ENCODE results near the gene IQGAP2. TPM values are rescaled to one million over a fixed set of nuclear protein-coding genes. Genes with fewer than 3 reads are reported as not detected.

The IQGAP2 gene
- total RNA-seq, 4 donors from 2014 or later = 3.5 to 18.5 (median 13.7) TPM

DNA sequence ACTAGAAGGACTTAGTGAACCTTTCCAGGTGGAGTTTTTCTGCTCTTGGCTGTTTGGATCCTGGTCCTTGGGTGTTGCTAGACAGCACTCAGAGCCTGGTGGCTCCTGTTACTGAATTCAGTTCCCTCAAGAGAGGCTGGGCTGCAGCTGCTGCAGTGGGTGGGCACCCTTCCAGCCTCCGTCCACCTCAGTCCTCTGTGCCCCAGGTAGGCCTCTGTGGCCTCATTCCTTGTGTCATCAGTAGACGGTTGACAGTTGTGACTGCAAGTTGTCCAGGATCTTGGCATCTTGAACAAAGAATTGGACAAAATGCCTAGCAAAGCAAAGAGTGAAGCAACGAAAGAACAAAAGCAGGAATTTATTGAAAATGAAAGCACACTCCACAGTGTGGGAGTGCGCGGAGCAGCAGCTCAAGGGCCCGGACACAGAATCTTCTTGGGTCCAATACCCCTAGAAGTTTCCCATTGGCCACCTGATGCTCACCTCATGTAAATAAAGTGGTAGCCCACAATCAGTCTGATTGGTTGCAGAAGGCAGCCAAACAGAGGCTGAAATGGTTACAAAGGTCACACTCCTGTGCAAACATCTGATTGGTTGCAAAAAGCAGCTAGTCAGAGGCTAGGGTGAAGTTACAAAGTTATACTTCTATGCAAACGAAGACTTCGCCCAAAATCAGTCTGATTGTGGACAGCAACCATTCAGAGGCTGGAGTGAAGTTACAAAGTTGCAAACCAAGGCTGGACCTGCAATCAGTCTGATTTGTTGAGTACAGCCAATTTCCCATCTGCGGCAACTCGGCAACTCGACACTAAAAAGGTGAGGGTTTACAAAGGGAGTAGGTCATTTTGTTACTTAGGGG lies 352.9 kb downstream of the IQGAP2 start:
- DNase-seq (ENCODE audit: low spot score in 2 of 2) = no peak
- H3K4me3 ChIP-seq (ENCODE audit: low read depth, poor library complexity, severe bottlenecking) = no peak overlapping the region
- intact Hi-C loops (cut with DNase I; ENCODE audit: low total_unique reads) = no loop called here
- TF ChIP-seq, protein P1, sequence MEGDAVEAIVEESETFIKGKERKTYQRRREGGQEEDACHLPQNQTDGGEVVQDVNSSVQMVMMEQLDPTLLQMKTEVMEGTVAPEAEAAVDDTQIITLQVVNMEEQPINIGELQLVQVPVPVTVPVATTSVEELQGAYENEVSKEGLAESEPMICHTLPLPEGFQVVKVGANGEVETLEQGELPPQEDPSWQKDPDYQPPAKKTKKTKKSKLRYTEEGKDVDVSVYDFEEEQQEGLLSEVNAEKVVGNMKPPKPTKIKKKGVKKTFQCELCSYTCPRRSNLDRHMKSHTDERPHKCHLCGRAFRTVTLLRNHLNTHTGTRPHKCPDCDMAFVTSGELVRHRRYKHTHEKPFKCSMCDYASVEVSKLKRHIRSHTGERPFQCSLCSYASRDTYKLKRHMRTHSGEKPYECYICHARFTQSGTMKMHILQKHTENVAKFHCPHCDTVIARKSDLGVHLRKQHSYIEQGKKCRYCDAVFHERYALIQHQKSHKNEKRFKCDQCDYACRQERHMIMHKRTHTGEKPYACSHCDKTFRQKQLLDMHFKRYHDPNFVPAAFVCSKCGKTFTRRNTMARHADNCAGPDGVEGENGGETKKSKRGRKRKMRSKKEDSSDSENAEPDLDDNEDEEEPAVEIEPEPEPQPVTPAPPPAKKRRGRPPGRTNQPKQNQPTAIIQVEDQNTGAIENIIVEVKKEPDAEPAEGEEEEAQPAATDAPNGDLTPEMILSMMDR (IDR thresholded peaks at IDR 0.05) = no peak
- TF ChIP-seq POLR2A (IDR thresholded peaks at IDR 0.05) = no peak
- 89 to 95% methylated on average over 11 of the region's 11 CpGs for WGBS, 2 donors

DNA sequence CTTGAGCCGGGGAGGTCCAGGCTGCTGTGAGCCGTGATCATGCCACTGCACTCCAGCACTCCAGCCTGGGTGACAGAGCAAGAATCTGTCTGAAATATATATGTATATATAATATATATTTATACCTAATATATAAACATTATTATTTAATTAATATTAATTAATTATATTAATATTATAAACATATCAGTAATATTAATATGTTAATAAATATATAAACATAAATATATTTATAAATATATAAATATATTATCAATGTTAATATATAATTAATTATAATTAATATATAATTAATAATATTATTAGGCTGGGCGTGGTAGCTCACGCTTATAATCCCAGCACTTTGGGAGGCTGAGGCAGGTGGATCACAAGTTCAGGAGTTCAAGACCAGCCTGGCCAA lies 354.0 kb downstream of the IQGAP2 start:
- no peak for DNase-seq (ENCODE audit: low spot score in 2 of 2)
- H3K4me3 ChIP-seq (ENCODE audit: low read depth, poor library complexity, severe bottlenecking) = no peak overlapping the region
- 94 to 95% methylated on average over 4 of the region's 4 CpGs for WGBS, 2 donors
- TF ChIP-seq POLR2A (IDR thresholded peaks at IDR 0.05) = no peak
- TF ChIP-seq, protein P1 (IDR thresholded peaks at IDR 0.05) = no peak
- intact Hi-C loops (cut with DNase I; ENCODE audit: low total_unique reads) = no loop called here

Other genes starting within 250 kb of the IQGAP2 start
- 1 to 10 TPM in 3 of 4 donors, under 1 TPM in 1; 0.55 to 1.8 (median 1.2) TPM for gene F2RL2, start 220.1 kb downstream of the IQGAP2 start, total RNA-seq